Measurements from ENCODE around the gene RIC1.
"Not testable (repeated sequence)": the region's sequence is repeated elsewhere in the genome, so short reads cannot be mapped to it uniquely, and the experiment has no call there.

Gene RIC1

DNA sequence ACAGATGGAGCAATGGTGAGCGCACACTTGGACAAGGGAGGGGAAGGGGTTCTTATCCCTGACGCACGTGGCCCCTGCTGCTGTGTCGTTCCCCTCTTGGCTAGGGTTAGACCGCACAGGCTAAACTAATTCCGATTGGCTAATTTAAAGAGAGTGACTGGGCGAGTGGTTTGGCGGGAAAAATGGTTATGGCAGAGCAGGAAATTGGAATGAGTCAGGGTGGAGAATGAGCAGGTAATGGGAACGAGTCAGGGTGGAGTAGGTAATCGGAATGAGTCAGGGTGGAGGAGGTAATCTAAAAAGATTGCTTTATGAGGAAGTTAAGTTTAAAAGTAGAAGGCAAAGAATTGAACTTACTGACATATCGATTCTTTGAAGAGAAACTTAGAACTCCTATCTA, 46.1 kb downstream of the RIC1 start:
- DNase-seq, result not testable (repeated sequence)

DNA sequence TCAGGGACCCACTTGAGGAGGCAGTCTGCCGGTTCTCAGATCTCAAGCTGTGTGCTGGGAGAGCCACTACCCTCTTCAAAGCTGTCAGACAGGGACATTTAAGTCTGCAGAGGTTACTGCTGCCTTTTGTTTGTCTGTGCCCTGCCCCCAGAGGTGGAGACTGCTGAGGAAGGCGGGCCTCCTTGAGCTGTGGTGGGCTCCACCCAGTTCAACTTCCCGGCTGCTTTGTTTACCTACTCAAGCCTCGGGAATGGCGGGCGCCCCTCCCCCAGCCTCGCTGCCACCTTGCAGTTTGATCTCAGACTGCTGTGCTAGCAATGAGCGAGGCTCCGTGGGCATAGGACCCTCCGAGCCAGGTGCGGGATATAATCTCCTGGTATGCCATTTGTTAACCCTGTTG, 54.7 kb downstream of the RIC1 start:
- DNase-seq, result not testable (repeated sequence)

DNA sequence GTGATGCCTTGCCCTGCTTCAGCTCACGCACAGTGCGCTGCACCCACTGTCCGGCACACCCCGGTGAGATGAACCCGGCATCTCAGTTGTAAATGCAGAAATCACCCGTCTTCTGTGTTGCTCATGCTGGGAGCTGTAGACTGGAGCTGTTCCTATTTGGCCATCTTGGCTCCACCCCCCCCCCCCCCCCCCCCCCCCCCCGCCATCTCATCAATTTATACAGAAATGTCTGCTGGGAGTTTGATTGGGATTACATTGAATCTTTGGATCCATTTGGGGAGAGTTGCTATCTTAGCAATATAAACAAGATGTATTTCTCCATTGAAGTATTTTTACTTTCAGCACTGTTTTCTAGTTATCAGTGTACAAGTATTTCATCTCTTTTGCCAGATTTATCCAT, 55.2 kb downstream of the RIC1 start:
- no peak for DNase-seq

DNA sequence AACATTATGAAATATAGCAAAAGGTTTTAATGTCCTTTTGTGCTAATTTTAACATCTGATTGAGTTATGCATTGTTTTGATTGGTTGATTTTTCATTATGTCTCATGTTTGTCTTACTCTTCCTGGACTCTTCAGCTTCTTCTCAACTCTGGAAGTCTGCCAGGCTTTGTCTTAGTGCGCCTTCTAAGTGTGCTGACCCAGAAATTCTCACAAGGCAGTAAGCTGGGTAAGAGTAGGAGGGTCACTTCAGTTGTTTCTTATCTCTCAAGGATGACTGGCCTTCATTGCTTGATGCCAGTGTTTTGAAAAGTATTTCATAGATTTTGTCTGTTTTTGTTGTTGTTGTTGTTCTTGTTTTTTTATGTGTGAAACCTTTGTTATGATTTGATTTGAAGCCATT, 59.2 kb downstream of the RIC1 start:
- DNase-seq, result no peak

DNA sequence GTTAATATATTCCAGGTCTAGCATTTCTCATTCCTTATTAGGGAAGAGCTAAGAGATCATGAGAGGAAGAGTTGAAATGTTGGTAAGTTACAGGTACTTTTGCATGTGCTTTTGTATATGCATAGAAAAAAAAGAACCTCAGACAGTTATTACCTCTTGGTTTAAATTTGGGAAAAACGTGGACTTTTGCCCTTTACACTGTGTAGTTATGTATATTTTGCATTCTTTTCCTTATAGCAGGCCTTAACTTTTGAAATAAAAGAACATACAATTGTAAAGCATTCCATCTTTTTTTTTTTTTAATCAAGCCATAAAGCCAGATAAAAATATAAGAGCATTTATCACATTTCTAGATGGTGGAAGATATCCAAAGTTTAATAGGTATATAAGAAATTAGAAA, 61.4 kb downstream of the RIC1 start:
- no peak for DNase-seq

DNA sequence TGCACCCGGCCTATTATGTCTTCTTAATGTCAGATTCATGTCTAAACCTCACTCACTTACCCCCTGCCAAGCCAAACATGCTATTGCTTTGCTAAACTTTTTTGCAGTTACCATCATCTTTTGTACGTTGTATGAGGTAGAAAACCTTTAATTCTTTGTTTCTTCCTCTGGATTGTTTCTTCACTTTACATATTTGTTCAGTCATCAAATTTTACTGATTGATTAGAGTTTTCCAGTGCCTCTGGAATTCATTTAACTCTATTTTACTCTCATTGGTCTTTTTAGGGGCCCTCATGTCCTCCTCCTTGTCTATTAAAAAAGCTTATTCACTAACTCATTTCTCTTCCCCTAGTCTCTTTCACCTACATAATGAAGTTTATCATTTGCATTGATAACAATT, 67.0 kb downstream of the RIC1 start:
- DNase-seq, result no peak

DNA sequence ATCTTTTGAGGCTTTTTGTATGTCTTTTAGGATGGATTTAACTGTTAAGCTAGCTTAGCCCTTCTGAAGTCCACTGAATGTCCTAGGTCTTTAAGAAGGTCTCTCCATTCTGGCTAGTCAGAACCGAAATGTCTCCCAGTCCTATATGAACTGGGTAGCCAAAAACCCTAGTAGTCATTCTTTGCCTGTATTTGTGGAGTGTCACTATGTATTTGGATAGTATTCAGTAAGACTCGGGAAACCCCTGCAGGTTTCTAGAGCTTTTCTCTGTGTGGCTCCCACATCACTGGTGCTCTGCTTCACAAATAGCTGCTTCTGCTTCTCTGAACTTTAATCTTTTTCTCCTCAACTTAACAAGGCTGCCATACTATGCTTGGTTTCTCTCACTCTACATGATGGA, 68.0 kb downstream of the RIC1 start:
- no peak for DNase-seq

DNA sequence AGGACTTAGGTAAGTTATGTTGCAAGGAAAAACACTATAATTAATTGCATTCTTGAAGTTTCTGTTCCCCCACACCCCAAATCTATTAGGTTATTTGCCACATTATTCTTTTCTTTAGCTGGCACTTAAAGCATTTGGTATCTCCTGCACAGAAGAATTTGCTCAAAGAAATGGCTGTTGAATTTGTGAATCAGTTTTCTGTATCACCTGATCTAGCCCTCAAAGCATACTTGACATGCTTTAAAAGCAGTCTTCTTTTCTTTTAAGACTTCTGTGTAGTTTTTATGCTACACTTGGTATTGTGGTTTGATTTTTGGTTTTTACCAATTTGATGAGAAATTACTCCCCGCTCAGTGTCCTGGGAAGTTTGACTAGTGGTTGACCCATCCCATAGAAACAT, 69.1 kb downstream of the RIC1 start:
- DNase-seq, result no peak

DNA sequence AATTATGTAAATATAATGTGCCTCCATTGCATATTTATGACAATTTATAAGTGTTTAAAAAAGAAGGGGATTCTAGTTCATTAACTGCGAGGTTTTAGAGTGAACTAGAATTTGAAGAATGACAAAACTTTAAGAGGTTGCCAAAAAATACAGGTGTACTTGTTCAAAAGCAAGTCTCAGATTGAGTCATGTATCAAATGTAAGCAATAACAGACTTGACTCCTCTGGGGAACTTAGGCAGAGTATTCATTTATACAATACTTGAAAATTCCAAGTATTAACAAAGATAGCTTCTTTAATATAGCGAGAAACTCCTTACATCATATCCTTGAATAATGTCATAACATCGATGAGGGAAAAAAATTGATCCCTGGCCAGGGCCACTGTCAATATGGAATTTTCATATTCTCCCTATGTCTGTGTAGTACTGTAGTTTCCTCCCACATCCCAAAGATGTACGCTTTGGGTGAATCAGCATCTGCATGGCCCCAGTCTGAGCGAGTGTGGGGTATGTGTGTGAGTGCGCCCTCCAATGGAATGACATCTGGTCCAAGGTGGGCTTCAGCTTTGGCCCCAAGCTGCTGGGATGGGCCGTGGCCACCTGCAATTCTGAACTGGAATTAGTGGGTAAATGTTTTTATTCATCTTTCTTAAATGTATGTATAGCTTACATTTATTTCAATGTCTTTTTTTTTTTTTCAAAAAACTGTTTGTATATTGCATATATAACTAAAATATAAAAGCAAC, 70.1 kb downstream of the RIC1 start:
- no peak for DNase-seq

DNA sequence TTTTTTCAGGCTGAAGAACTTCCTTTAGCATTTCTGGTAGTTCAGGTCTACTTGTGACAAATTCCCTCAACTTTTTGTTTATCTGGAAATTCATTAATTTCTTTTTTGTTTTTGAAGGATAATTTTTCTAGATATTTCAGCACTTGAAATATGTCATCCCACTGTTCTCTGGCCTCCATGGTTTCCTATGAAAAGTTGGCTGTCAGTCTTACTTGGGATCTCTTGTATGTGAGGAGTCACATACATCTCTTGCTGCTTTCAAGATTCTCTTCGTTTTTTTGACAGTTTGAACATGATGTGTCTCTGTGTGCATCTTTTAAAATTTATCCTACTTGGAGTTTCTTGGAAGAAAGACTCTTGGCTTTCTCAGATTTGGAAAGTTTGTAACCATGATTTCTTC, 79.5 kb downstream of the RIC1 start:
- no peak for DNase-seq

DNA sequence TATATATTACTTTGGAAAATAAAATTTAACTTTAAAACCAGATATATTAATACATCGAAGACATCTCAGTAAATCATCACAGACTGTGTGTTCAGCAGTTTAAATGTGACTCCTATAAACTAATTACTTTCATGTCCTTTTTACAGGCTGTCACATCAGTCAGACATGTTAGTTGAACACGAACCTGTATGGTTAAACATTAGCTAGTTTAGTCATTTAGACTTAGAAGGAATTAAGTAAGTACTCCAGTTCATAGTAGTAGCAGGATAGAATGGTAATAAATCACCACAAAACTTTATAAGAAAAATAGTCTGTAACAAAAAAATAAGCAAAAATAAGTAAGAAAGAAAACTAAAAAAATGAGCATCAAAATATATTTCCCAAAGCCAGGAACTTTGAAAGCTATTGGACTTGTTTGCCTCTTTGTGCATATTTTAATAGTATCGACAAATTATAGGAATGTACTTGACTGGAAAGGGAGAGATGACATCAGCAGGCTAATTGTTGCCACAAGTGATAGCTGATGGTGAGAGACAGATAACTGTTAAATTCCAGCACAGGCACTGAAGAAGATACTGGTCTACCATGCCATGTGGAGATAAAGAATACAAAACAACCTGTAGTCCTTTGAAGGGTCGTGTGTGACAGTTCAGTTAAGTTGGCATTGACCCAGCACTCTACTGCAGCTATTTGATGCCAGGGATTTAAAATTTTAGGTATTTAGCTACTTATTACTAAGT, 83.9 kb downstream of the RIC1 start:
- DNase-seq, result no peak

DNA sequence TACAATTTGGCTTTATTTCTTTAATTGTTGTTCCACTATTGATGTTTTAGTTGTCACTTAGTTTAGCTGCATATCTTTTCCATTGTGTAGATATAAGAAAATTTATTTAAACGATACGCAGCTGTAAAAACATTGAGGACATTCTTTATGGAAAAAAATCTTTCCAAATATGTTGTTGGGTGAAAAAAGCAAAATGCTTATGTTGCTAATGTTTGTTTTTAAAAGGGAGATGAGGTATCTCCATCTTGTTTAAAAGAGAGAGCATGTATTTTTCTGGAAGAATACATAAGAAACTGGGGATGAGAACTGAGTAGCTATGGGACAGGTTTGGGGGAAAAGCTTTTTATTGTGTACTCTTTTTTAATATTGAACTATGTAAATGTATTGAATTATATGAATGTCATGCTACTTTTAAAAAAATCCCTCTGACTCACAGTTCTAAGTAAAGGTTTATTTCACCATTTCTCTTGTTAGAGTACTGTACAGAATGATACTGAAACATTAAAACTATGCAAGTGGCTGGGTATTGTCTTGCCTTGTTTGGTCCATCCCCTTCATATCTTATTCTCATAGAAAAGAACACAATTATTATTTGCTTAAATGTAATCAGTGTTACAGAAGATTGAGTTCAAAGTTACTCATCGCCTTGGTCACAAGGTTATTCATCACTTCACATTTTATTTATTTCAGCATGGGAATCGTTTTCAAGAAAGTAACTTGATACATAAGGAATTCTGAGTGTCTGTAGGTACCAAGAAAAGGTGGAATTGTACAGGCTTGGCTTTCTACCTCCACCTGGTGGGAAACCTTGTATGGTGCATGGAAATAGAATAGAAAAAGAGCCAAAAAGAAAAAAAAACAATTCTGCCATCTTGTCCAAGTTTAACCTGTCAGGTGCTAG, 85.8 kb downstream of the RIC1 start:
- DNase-seq, result no peak

DNA sequence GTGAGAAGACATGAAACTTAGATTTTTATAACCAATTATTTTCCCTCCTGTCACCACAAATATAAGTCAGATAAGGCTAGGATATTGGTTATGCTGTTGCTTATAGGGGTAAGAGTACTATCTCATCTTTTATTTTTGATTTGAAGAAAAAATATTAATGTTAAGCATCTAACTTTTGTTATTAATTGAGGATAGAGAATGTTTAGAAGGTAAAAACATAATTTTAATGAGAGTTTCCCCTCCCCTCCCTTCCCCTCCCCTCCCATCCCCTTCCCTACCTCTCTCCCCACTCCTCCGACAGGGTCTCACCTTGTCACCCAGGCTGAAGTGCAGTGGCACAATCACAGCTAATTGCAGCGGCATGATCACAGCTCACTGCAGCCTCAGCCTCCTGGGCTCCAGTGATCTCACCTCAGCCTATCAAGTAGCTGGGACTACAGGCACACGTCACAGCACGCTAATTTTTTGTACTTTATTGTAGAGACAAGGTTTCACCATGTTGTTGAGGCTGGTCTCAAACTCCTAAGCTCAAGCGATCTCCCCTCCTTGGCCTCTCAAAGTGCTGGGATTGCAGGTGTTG, 86.7 kb downstream of the RIC1 start:
- DNase-seq, result no peak

DNA sequence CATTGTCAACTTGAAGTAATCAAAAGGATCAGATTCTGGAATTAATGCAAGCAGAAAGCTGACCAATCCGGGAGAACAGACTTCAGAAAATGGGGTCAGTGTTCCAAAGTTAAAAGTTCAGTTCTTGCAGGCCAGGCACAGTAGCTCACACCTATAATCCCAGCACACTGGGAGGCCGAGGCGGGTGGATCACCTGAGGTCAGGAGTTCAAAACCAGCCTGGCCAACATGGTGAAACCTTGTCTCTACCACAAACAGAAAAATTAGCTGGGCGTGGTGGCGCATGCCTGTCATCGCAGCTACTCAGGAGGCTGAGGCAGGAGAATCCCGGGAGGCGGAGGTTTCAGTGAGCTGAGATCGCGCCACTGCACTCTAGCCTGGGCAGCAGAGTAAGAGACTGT, 88.5 kb downstream of the RIC1 start:
- not testable (repeated sequence) for DNase-seq

DNA sequence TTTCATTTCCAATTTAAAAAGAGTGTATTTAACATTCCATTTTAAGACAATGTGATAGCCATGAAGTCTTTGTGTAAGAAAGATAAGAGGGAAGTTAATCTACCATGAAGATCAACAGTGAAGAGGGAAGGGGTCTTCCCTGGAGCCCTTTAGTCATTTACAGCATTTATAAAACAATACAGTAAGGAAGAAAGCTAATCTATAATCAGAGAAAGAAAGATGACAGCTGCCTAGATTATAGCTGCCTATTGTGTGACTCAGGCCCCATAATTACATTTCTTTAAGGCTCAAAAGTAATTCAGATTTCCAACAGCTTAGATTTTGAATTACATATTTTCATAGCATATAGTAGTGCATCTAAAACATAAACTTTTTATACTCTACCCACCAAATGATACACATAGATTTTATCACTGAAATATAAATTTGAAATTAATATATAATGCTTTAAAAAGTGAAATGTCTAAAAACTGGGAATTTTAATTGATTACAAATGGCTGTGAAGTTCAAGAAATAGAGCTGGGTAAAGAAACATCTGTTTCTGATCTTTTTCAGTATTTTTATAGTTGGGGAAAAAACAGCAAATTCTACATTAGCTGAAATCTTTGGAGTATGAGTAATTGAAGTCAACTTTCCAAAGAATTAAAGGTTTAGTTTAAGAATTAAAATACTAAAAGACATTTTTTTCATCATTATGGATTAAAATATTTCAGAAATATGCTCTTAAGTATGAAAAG, 89.6 kb downstream of the RIC1 start:
- DNase-seq, result no peak

DNA sequence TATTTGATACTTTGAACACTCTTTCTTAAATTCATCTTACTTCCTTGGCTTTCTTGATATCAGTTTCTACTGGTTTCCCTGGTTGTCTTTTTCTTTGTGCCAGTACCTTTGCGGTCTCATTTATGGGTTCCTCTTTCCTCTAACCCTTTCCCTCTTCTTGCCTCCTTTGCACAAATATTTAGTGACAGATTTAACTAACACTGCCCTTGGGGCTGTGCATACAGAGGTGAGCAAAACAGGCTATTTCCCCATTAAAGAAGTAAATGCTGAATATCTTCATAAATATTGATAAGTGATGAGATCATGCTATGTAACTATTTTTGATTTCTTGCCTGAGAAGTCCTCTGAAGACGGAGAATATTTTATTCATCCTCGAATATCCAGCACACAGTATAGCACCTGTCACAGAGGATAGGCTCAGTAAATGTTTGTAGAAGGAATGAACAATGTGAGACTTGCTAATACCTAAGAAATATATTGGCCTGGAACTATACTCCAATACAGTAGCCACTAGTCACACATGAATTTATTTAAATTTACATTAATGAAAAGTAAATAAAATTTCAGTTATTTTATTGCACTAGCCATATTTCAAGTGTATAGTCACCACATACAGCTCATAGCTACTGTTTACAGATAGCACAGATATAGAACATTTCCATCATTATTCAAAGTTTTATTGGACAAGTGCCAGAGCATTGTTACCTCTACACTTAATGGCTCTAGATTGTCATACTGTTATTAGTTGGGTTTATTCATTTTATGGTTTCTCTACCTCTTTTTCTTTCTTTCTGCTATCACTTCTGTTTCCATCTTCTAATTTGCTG, 90.4 kb downstream of the RIC1 start:
- no peak for DNase-seq

DNA sequence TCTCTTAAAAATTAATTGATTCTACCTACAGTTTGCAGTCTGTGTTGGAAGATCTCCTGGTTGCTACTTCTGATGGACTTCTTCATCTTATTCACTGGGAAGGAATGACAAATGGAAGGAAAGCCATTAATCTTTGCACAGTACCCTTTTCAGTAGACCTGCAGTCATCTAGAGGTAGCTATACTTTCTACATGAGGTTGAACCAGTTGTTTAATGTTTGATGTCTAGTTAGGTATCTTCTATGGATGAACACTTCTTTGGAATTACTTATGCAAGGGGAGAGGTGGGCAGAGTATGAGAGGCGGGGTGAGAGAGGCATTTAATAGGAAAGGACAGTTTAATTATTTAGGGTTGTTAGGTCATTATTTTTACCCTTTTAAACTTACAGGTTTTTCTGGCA, 91.2 kb downstream of the RIC1 start:
- no peak for DNase-seq

DNA sequence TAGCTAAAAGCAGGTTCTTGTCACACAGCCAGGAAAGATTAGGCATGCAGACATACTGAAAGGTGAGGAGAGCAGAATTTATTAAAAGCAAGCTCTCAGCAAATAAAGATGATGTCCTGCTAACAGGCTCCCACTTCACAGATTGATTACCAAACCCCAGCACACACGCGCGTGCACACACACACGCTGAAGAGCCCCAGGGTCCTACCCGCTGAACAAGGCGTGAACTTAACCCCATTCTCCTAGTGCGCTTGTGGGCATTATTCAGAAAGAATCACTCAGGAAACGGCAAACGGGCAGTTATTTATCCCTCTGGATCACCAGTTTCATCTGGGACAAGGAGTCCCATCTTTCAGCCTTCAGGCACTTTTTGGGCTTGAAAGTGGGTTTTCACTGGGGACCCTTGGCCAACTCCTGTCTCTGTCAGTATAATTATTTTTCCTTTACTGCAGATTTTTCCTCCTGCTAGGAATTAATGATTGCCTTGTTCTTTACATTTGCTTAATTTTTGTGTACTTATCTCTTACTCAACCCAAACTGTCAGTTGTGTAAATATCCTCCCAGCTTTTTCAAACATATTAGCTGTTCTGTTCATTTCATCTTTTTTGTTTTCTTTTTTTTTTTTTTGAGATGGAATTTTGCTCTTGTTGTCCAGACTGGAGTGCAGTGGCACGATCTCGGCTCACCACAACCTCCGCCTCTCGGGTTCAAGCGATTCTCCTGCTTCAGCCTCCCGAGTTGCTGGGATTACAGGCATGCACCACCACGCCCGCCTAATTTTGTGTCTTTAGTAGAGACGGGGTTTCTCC, 92.6 kb downstream of the RIC1 start:
- no peak for DNase-seq

DNA sequence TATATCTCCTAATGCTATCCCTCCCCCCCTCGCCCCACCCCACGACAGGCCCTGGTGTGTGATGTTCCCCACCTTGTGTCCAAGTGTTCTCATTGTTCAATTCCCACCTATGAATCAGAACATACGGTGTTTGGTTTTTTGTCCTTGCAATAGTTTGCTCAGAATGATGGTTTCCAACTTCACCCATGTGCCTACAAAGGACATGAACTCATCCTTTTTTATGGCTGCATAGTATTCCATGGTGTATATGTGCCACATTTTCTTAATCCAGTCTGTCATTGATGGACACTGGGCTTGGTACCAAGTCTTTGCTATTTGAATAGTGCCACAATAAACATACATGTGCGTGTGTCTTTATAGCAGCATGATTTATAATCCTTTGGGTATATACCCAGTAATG, 93.8 kb downstream of the RIC1 start:
- DNase-seq, result not testable (repeated sequence)

DNA sequence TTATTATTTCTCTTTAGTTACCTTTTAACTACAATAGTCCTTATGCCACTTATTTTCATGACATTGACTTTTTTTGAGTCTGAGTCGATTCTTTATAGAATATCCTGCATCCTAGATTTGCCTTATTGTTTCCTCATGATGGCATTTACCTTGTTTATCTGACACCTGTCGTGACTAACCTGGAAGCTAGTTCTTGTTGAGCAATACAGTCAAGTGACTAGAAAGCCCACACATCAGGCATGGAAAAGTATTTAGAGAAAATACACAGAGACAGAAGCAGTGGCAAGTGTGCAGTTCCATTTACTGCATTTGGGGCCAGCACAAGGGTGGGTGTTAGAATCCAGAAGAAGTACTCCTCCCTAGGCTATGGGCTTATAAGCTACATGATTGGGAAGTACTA, 106.2 kb downstream of the RIC1 start:
- DNase-seq, result no peak

Data from COR-L47 (cell line).